SJCRH30 (cell line): ENCODE results near the gene MAP4K4. TPM values are rescaled to one million over a fixed set of nuclear protein-coding genes. Genes with fewer than 3 reads are reported as not detected.

Experiments used
- DNase-seq, 2 experiments: peaks; one replicate each; pipeline ENCODE4 v3.0.0-alpha.2; 2015 to 2020
- H3K27ac ChIP-seq: fragments of 250-450 bp; sonication (Bioruptor Pico); 2 replicates; pipeline ENCODE4 v1.5.1; 2020; ENCODE audit warnings: mild to moderate bottlenecking, moderate library complexity
- H3K27me3 ChIP-seq: fragments of 250-450 bp; sonication (Bioruptor Pico); 2 replicates; pipeline ENCODE4 v1.5.1; 2020; ENCODE audit warnings: mild to moderate bottlenecking, moderate library complexity
- H3K36me3 ChIP-seq: fragments of 250-450 bp; sonication (Bioruptor Pico); 2 replicates; pipeline ENCODE4 v1.5.1; 2020; ENCODE audit warnings: mild to moderate bottlenecking, moderate library complexity
- H3K4me1 ChIP-seq: fragments of 250-450 bp; sonication (Bioruptor Pico); 2 replicates; pipeline ENCODE4 v1.5.1; 2020; ENCODE audit warnings: mild to moderate bottlenecking, moderate library complexity
- H3K4me3 ChIP-seq: fragments of 250-450 bp; sonication (Bioruptor Pico); 2 replicates; pipeline ENCODE4 v1.5.1; 2020; ENCODE audit warnings: mild to moderate bottlenecking, moderate library complexity
- H3K9me3 ChIP-seq: fragments of 250-450 bp; sonication (Bioruptor Pico); replicated peaks from 2 replicates; pipeline ENCODE4 v1.5.1; 2020; ENCODE audit warnings: mild to moderate bottlenecking, moderate library complexity
- total RNA-seq: library from RNA; depleted of rRNA; stranded (reverse); fragments of >200 nt; shearing (Covaris generic); gene quantifications from 2 replicates; pipeline ENCODE4 v1.2.3, GENCODE V29; 2014

MAP4K4 gene
- total RNA-seq, 1 experiment from 2014 or later, result 139 TPM

DNA sequence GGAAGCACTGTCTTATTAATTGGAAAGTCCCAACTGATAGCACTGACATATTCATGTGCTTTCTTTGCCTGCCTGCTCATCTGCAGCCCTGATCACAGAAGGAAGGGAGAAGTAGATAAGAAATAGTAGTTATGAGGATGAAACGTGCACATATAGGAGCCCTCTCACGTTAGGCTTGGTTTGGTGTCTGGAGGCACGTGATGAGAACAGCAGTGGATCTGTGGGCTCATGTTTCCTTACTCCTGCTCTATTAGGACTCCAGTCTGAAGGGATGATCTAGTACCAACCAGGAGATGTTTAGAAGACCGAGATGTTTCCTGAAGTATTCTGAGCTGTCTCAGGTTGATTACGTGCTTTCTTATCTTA lies 84.9 kb downstream of the MAP4K4 start:
- Histone ChIP-seq H3K36me3 (peaks cover 7% of the 10 kb centered on the region), H3K4me3 (no peak overlapping the region), H3K4me1 (peaks cover 11% of the 10 kb centered on the region), H3K27me3 (no peaks in the 10 kb centered on the region), H3K27ac (no peak overlapping the region), H3K9me3 (no peaks in the 10 kb centered on the region)
- DNase-seq, result no peak

DNA sequence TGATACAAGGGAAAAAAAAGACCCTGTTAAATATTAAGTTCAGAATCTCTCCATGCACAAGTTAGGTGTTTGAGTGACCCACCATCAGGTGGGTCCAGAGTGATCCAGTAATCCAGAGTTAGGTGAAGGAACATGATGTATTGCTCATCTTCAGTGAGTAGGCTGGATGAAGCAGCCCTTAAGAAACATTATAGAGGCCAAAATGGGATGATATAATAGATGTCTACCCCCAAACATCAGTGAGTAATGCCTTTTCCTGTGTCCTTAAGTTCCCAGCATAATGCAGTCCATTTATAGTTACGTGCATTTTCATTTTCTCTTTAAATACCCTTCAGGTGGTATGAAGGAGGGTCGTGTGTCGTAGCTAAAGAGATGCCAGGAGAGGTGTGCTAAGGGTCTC lies 89.6 kb downstream of the MAP4K4 start:
- H3K9me3 ChIP-seq, result no peaks in the 10 kb centered on the region; the same call in 1 of the 2 replicates
- H3K27ac ChIP-seq, result no peak overlapping the region
- no peak for DNase-seq
- peaks cover 9% of the 10 kb centered on the region for H3K4me1 ChIP-seq
- no peaks in the 10 kb centered on the region for H3K27me3 ChIP-seq
- peaks cover 12% of the 10 kb centered on the region for H3K36me3 ChIP-seq
- H3K4me3 ChIP-seq, result no peak overlapping the region

DNA sequence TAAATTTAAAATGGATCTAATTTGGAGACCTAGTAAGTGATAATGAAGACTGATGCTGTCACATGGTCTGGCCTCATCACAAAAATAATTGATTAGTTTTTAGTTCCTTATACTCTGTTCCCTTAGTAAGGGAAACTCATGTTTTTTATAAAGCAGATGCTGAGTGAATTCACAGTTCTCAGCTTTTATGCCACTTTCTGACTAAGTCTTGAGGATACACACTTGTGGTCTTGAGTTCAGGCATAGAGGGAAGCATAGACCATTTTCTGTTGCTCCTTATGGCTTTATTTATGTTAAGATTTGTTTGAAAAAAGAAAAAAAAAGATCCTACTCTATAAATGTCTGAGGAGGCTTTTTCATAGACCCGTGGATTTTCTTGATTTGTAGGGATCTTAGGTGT lies 91.1 kb downstream of the MAP4K4 start:
- no peaks in the 10 kb centered on the region; the same call in 1 of the 2 replicates for H3K9me3 ChIP-seq
- H3K4me1 ChIP-seq, result peaks cover 19% of the 10 kb centered on the region
- H3K27me3 ChIP-seq, result no peaks in the 10 kb centered on the region
- no peak for DNase-seq
- H3K36me3 ChIP-seq, result peaks cover 10% of the 10 kb centered on the region
- no peak overlapping the region for H3K27ac ChIP-seq
- no peak overlapping the region for H3K4me3 ChIP-seq

DNA sequence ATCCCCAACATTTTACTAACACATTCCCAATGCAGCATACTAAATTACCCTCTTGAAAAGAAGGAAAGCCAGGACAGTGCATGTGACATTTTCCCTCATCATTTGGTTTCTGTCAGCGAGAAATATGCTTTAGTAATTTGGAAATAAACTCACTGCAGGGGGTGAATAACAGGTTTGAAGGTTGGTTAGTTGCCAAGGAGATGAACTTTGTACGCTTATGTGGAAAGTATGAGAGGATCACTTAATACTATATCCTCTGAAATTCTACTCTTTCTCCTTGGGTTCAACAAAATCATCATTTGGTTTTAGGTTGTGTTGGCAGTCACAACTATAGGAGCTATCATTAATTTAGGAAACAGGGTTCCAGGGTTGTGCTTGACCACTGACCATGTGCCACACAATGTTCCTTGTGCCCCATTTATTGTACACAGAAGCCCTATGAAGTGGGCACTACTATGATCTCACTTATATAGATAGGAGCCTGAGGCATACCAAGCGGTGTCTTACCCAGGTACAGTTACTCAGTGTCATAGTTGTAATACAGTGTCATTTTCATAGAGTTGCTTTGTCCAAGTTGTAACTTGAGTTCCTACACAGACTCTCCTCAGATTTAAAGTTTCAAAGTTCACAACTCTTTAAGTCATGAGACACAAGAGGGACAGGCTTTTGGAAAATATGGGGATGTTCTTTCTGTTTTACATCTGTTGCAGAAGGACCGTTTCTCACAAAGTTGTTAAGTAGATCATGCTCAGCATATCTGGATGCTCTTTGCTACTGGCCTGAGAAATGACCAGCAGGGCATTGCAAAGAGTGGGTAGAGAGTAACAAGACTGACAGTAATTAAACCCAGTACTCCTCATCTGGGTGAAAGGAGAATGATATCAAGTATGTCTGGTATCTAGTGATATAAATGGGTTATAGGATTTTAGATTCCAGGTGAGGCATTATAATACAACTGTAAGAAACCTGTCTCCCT lies 91.8 kb downstream of the MAP4K4 start:
- Histone ChIP-seq H3K27me3 (no peaks in the 10 kb centered on the region), H3K27ac (no peak overlapping the region), H3K36me3 (peaks cover 9% of the 10 kb centered on the region), H3K4me1 (peaks cover 26% of the 10 kb centered on the region), H3K4me3 (no peak overlapping the region), H3K9me3 (no peaks in the 10 kb centered on the region; the same call in 1 of the 2 replicates)
- no peak for DNase-seq

DNA sequence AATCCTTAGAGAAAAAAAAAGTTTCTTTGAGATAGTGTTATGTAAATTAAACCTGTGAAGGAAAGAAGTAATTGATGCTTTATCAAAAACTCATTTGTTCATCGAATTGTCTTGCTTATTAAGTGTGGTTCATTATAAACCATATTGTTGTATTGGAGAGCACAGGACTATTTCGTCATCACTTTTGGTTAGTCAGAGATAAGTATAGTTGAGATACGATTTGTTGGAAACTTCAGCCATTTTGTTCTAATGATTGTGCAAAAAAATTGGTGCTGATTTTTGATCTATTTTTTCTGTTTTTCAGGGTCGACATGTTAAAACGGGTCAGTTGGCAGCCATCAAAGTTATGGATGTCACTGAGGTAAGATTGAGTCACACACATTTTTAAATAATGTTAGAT lies 92.9 kb downstream of the MAP4K4 start:
- no peak overlapping the region for H3K27ac ChIP-seq
- no peaks in the 10 kb centered on the region; the same call in 1 of the 2 replicates for H3K9me3 ChIP-seq
- no peak for DNase-seq
- H3K36me3 ChIP-seq, result peaks cover 9% of the 10 kb centered on the region
- no peak overlapping the region for H3K4me3 ChIP-seq
- peaks cover 27% of the 10 kb centered on the region for H3K4me1 ChIP-seq
- H3K27me3 ChIP-seq, result no peaks in the 10 kb centered on the region

DNA sequence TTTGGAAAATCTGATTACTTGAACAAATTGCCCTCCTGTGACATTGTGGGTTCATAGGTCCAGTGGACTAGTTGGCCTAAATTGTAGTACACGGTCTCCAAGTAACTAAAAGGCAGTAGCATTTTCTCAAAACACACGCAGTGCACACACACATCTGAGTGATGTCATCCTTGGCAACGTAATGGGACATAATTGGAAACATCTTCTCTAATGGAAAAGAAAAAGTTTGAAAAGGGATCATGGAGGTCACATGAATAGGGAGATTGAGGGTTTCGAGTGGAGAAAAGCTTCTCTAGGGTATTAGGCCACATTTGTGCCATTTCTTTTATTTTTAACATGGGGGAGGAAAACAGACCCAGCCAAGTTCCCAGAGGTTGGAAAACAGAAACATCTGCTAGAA lies 93.3 kb downstream of the MAP4K4 start:
- DNase-seq, result no peak
- Histone ChIP-seq H3K9me3 (no peaks in the 10 kb centered on the region; the same call in 1 of the 2 replicates), H3K27me3 (no peaks in the 10 kb centered on the region), H3K36me3 (peaks cover 9% of the 10 kb centered on the region), H3K27ac (no peak overlapping the region), H3K4me1 (peaks cover 27% of the 10 kb centered on the region), H3K4me3 (no peak overlapping the region)

DNA sequence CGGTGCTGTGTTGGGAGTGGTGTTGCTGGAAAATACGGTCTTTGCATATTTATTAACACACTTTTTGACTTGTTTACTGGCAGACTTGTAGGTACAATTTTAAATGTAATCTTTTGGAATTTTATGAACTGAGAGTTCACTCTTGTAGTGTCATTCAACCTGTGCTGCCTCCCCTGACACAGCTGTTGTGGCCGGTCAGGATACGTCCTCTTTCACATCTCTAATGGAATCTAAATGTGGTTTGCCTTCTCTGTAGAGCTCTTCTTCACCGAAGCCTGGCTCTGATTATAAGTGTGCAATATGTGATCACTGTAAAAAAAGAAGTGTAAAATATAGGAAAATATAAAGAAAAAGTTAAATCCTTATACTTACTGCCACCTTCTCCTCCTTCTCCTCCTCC lies 94.7 kb downstream of the MAP4K4 start:
- Histone ChIP-seq H3K9me3 (no peaks in the 10 kb centered on the region; the same call in 1 of the 2 replicates), H3K36me3 (peaks cover 7% of the 10 kb centered on the region), H3K27ac (no peak overlapping the region), H3K4me3 (no peak overlapping the region), H3K4me1 (peaks cover 27% of the 10 kb centered on the region), H3K27me3 (no peaks in the 10 kb centered on the region)
- DNase-seq, result peak; percentile 30 to 55

DNA sequence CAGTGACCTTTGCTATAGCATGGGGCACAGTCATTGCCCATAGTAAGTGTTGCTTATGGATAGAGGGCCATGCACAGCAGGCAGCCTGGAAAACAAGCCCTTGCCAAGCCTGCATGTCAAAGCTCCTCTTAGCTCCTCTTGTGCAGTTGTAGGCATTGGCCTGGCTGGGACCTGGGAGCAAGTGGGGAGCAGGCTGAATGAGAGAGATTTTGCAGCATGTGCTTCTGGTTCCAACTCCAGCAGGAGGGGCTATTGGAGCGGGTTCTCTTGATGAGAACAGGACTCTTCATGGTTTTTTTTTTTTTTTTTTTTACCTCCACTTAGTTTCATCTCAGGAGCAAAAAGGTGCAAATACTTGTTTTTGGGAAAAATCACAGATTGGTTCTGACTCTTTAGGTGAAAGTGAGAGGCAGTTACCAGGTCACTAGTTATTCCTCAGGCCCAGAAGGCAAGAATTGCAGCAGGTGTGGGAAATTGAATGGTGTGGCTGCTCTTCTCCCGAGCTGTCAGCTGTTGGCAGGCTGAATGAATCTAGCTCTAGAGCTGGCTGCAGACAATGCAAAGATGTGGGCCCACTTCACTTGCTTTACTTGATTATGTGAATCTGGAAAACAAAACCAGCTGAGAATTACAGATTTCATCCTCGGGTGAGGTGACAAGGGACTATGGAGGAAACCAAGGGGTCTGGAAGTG lies 95.9 kb downstream of the MAP4K4 start:
- H3K9me3 ChIP-seq, result no peaks in the 10 kb centered on the region; the same call in 1 of the 2 replicates
- peaks cover 27% of the 10 kb centered on the region for H3K4me1 ChIP-seq
- DNase-seq, result peak; percentile 32 to 65
- no peaks in the 10 kb centered on the region for H3K27me3 ChIP-seq
- peaks cover 7% of the 10 kb centered on the region for H3K36me3 ChIP-seq
- no peak overlapping the region for H3K4me3 ChIP-seq
- H3K27ac ChIP-seq, result no peak overlapping the region

DNA sequence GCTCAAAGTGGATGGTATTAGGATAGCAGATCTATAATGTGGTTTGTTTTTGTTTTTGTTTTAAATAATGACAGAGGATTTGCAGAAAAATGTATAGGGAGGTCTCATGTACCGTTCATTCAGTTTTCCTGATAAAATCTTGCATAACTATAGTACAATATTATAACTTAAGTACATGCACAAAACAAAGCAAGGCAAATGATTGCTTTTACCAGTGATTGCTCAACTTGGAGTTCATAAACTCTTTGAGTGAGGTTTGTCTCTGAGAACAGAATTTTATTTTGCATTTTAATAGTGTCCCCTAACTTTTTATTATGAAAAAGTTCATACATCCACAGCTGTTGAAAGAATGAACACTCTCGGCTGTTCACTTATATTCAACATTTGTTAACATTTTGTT lies 96.6 kb downstream of the MAP4K4 start:
- no peak overlapping the region; the same call in 1 of the 2 replicates for H3K27ac ChIP-seq
- peaks cover 25% of the 10 kb centered on the region for H3K4me1 ChIP-seq
- peaks cover 7% of the 10 kb centered on the region for H3K36me3 ChIP-seq
- no peaks in the 10 kb centered on the region for H3K27me3 ChIP-seq
- no peak overlapping the region for H3K4me3 ChIP-seq
- DNase-seq, result no peak
- no peaks in the 10 kb centered on the region; the same call in 1 of the 2 replicates for H3K9me3 ChIP-seq

DNA sequence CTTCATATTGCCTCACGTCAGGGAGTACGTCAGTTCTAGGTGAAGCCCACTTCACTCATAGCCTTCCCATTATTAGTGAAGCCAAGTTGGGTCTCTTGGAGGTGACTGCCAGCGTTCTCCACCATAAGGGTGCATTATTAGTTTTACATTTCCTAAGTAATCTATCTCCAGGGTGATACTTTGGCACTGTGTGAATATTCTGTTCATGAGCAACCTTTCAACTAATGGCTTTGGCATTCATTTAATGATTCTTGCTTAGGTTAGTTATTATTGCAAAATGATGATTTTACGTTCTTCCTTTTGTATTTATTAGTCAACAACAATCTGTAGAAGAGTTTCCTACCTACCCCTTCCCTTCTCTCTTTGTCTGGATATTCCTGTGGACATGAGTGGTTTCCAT lies 97.5 kb downstream of the MAP4K4 start:
- no peak overlapping the region for H3K4me3 ChIP-seq
- H3K27me3 ChIP-seq, result no peaks in the 10 kb centered on the region
- DNase-seq, result no peak
- H3K4me1 ChIP-seq, result peaks cover 25% of the 10 kb centered on the region
- H3K36me3 ChIP-seq, result peaks cover 7% of the 10 kb centered on the region
- H3K27ac ChIP-seq, result no peak overlapping the region
- no peaks in the 10 kb centered on the region; the same call in 1 of the 2 replicates for H3K9me3 ChIP-seq

DNA sequence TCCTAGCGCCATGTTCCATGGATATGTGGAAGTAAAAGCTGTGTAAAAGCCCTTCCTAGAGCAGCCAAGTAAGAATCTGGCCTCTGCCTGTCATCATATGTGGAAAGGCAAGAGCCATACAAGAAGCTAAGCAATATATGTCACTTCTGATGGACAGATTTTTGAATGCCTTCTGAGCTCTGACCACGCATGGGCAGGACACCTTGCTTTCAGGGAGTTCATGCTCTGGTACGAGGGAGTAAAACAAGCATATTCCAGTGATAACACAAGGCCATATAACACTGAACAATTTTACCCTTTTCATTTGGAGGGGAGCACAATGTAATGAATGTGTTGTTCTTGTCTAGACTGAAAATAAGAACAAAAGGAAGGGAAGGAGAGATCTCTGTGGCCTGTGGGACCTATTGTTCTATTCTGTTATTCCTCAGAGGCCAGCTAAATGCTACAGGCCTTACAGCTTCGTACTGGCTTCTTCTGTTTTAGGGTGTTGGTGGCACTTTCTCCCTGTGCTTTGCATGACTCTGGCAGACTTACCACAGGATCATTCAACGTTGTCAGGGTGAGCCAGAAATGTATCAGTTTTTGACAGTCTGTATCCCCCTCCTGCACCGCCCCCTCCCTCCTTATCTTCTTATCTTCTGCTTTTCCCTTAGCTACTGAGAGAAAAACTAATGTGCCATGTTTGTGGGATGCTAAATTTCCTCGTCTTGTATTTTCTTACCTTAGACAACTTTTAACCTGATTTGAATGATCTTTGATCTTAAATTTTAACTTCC lies 99.5 kb downstream of the MAP4K4 start:
- Histone ChIP-seq H3K27me3 (no peaks in the 10 kb centered on the region), H3K36me3 (0 out of 2 replicates have a peak, but pooled peaks cover 2% of the 10 kb centered on the region), H3K4me1 (peaks cover 19% of the 10 kb centered on the region), H3K27ac (no peak overlapping the region), H3K9me3 (no peaks in the 10 kb centered on the region), H3K4me3 (no peak overlapping the region)
- no peak for DNase-seq

DNA sequence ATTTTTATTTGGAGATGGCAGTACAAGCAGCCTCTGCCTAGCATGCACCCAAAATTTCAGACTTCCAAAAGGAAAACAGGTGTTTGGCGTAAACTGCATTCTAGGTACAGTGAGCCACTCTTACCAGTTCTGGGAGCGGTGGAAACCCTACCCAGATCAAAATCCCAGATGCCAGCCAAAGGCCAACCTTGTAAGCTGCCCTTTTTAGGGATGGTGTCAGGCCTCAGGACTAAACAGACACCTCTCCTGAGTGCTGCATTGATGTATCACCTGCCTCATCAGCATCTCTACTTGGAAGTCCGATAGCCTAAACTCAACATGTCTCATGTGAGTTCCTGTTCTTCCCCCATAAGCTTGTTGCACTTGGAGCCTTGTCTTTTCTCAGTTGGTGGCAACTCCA lies 104.0 kb downstream of the MAP4K4 start:
- no peaks in the 10 kb centered on the region for H3K9me3 ChIP-seq
- 0 out of 2 replicates have a peak, but pooled peaks cover 2% of the 10 kb centered on the region for H3K36me3 ChIP-seq
- no peak for DNase-seq
- no peak overlapping the region for H3K4me3 ChIP-seq
- no peak overlapping the region for H3K27ac ChIP-seq
- H3K27me3 ChIP-seq, result no peaks in the 10 kb centered on the region
- peaks cover 33% of the 10 kb centered on the region for H3K4me1 ChIP-seq

DNA sequence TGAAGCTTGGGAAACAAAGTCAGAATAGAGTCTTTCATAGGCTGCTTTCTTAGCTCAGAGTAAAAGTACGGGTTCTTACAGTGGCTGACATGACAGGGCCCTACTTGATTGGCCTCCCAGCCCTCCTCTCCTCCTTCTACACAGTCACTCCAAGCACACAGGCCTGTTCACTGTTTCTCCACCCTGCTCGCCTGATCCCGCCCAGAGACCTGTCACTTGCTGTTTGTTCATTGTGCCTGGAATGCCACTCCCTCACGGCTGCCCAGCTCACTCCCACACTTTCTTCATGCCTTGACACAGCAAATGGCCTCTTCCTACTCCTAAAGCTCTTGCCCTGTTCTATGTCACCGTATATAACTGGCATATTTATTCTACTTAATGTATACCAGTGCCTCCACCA lies 104.8 kb downstream of the MAP4K4 start:
- no peak overlapping the region for H3K4me3 ChIP-seq
- no peaks in the 10 kb centered on the region for H3K27me3 ChIP-seq
- no peaks in the 10 kb centered on the region for H3K36me3 ChIP-seq
- H3K9me3 ChIP-seq, result no peaks in the 10 kb centered on the region
- no peak overlapping the region for H3K27ac ChIP-seq
- H3K4me1 ChIP-seq, result peaks cover 41% of the 10 kb centered on the region
- no peak for DNase-seq

DNA sequence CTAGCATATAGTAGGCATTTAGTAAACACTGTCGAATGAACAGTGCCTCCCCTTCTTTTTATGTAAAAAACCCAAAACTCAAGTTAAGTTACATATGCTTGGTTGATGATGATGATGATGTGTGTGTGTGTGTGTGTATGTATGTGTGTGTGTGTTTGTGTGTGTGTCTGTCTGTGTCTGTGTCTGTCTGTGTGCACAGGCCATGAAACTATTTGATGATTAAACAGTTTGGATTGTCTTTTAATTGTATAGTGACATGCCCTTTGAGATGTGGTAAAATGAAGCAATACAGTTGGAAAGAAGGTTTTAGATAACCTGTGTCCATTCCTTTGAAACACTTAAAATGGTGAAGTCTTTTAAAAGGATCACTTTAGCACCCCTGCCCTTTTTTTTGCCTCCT lies 105.6 kb downstream of the MAP4K4 start:
- Histone ChIP-seq H3K36me3 (no peaks in the 10 kb centered on the region), H3K9me3 (no peaks in the 10 kb centered on the region), H3K27ac (no peak overlapping the region), H3K4me3 (no peak overlapping the region), H3K27me3 (no peaks in the 10 kb centered on the region), H3K4me1 (peaks cover 44% of the 10 kb centered on the region)
- no peak for DNase-seq
